ENCODE data around the gene TENM4. TPM values are rescaled to one million over a fixed set of nuclear protein-coding genes. Genes with fewer than 3 reads are reported as not detected.

Gene TENM4
- total RNA-seq, 1 experiment from 2014 or later: 9.9 TPM

DNA sequence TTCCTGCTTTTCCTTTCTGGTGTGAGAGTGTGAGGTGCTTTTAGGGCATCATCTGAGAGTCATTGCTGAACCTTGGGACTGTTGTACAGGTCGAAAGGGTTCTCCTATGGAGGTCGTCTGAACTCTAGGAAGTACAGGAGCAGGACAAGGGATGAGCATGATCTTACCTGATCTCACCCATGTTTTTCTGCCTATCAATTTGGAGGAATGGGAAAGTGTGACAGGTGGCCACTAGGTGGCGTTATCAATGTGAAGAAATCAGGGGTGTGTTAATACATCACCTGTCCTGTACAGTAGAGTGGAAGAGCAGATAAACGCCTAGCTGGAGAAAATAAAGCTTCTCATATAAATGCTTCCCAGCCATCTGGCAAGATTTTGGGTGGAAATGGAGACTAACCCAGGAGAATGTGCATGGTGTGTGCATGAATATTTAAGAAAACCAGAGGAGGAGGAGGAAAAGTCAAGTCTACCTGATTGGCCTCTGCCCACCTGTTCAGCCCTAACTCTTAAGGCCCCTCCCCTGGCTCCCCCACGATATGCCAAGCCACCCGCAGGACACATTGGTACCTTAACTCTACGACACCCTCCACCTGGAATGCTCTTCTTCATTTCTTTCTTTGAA lies 794.2 kb downstream of the TENM4 start:
- ChIA-PET POLR2A (interaction anchor here (0.9 to 1.6 kb wide), 2 partner anchors 69 to 313 kb away, joined by 3 to 8 read pairs; no protein-coding TSS in a partner anchor), CTCF (interaction anchor here (0.5 to 7.1 kb wide), 85 partner anchors 9 to 1835 kb away, joined by 3 to 176 read pairs (median 5); no protein-coding TSS in a partner anchor)
- Mint-ChIP-seq H3K9me3 (ENCODE audit: unreplicated experiment) (no peaks in the 10 kb centered on the region), H3K27ac (ENCODE audit: low read depth, unreplicated experiment) (no peak overlapping the region), H3K27me3 (ENCODE audit: insufficient read depth, unreplicated experiment) (peaks cover 3% of the 10 kb centered on the region), H3K4me1 (ENCODE audit: insufficient read depth, unreplicated experiment) (peaks cover 8% of the 10 kb centered on the region), H3K4me3 (ENCODE audit: unreplicated experiment) (no peak overlapping the region), H3K36me3 (ENCODE audit: insufficient read depth, unreplicated experiment) (peaks cover 4% of the 10 kb centered on the region)
- DNase-seq (ENCODE audit: unreplicated experiment): peak; percentile 82
- intact Hi-C loops (cut with micrococcal nuclease): loop anchor here (1.0 to 10.0 kb wide), 6 partner anchors 69 to 1508 kb away; no protein-coding TSS in a partner anchor
- TF ChIP-seq, protein P1, sequence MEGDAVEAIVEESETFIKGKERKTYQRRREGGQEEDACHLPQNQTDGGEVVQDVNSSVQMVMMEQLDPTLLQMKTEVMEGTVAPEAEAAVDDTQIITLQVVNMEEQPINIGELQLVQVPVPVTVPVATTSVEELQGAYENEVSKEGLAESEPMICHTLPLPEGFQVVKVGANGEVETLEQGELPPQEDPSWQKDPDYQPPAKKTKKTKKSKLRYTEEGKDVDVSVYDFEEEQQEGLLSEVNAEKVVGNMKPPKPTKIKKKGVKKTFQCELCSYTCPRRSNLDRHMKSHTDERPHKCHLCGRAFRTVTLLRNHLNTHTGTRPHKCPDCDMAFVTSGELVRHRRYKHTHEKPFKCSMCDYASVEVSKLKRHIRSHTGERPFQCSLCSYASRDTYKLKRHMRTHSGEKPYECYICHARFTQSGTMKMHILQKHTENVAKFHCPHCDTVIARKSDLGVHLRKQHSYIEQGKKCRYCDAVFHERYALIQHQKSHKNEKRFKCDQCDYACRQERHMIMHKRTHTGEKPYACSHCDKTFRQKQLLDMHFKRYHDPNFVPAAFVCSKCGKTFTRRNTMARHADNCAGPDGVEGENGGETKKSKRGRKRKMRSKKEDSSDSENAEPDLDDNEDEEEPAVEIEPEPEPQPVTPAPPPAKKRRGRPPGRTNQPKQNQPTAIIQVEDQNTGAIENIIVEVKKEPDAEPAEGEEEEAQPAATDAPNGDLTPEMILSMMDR (IDR thresholded peaks at IDR 0.05; ENCODE audit: unreplicated experiment): peak; percentile 80
- BruUV-seq (replicated peaks): no TSS peak

DNA sequence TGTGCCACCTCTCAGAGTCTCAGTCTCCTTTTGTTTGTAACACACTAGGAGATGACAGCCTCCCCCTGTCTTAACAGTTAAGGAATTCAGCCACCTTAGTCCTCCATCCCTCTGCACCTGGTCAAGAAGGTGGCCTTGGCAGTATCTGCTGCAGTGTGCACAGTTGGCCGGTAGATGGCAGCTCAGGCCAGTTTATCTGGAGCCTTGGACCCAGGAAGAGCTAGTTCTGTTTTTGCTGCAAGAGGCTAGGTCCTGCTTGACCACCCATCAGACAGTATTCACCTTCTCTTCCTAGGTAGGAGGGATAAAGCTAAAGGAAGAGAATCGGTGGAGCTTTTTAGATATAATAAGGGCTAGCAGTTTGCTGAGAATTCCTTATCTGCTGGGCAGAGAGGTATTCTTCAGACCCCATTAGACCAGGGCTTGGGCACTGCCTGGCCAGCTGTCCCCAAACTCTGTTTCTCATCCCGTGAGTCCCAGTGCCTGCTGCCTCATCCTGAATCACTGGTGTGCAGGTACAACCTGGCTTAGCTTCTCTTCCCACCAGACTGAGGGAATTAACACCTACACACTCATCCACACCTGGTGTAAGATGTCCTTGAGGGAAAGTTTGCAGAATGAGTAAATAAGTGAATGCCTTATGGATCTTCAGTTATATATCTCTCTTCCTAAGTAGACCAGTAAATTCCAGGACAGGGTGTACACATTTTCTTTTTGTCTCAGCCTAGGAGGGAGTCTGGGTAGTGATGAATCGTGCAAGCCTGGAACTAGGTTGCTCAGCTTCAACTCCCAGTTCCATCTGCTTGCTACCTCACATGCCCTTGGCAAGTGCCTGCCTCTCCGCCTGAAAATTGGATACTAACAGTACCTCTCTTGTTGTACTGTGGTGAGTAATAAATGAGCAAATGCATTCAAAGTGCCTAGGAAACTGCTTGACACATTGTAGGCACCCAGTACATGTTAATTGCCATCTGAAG lies 795.3 kb downstream of the TENM4 start:
- H3K27ac Mint-ChIP-seq (ENCODE audit: low read depth, unreplicated experiment): no peak overlapping the region
- peak; percentile 80 for DNase-seq (ENCODE audit: unreplicated experiment)
- TF ChIP-seq, protein P1 (IDR thresholded peaks at IDR 0.05; ENCODE audit: unreplicated experiment): peak; percentile 97
- BruUV-seq (replicated peaks): no TSS peak
- H3K36me3 Mint-ChIP-seq (ENCODE audit: insufficient read depth, unreplicated experiment): peaks cover 4% of the 10 kb centered on the region
- H3K27me3 Mint-ChIP-seq (ENCODE audit: insufficient read depth, unreplicated experiment): peaks cover 12% of the 10 kb centered on the region
- ChIA-PET POLR2A (interaction anchor here (0.6 to 1.6 kb wide), 7 partner anchors 16 to 455 kb away, joined by 3 to 8 read pairs (median 3); no protein-coding TSS in a partner anchor), CTCF (interaction anchor here (0.6 to 7.1 kb wide), 123 partner anchors 10 to 1819 kb away, joined by 3 to 176 read pairs (median 4); no protein-coding TSS in a partner anchor)
- no peaks in the 10 kb centered on the region for H3K9me3 Mint-ChIP-seq (ENCODE audit: unreplicated experiment)
- peak overlapping the region; percentile 52 for H3K4me3 Mint-ChIP-seq (ENCODE audit: unreplicated experiment)
- intact Hi-C loops (cut with micrococcal nuclease): loop anchor here (1.0 to 10.0 kb wide), 9 partner anchors 70 to 1509 kb away; no protein-coding TSS in a partner anchor
- H3K4me1 Mint-ChIP-seq (ENCODE audit: insufficient read depth, unreplicated experiment): peaks cover 8% of the 10 kb centered on the region

DNA sequence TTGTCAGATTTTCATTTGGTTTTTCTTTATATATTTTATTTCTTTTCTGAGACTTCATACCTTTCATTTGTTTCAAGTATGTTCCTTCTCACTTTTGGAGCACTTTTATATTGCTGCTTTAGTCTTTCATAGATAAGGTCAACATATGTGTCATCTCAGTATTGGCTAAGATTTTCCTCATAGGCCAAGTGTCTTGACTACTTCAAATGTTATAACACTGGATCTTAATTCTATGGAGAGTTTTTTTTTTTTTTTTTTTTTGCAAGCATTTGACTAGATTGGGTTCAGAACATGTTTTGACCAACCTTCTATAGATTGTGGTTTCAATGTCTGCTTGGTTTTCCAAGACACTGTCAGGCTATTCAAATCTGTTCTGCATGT lies 797.2 kb downstream of the TENM4 start:
- Mint-ChIP-seq H3K9me3 (ENCODE audit: unreplicated experiment) (no peaks in the 10 kb centered on the region), H3K4me1 (ENCODE audit: insufficient read depth, unreplicated experiment) (peaks cover 8% of the 10 kb centered on the region), H3K4me3 (ENCODE audit: unreplicated experiment) (no peak overlapping the region), H3K27me3 (ENCODE audit: insufficient read depth, unreplicated experiment) (peaks cover 12% of the 10 kb centered on the region), H3K36me3 (ENCODE audit: insufficient read depth, unreplicated experiment) (peaks cover 4% of the 10 kb centered on the region), H3K27ac (ENCODE audit: low read depth, unreplicated experiment) (no peak overlapping the region)
- ChIA-PET CTCF (interaction anchor here (0.6 to 7.1 kb wide), 12 partner anchors 12 to 1065 kb away, joined by 3 to 176 read pairs (median 24); no protein-coding TSS in a partner anchor), POLR2A (no interaction called here)
- TF ChIP-seq, protein P1 (IDR thresholded peaks at IDR 0.05; ENCODE audit: unreplicated experiment): no peak
- BruUV-seq (replicated peaks): no TSS peak
- intact Hi-C loops (cut with micrococcal nuclease): loop anchor here (10.0 kb wide), 3 partner anchors 161 to 1511 kb away; no protein-coding TSS in a partner anchor
- DNase-seq (ENCODE audit: unreplicated experiment): no peak

Measured in MCF 10A (cell line).